HL-60 (cell line): Measurements from ENCODE around the gene PSTPIP1.

Source experiments
- DNase-seq, 2 experiments: peaks; one replicate each; pipeline ENCODE4 v3.0.0-alpha.2; 2010 to 2020; ENCODE audit warnings: low read depth in 1 of 2, low spot score in 1 of 2
- H3K27ac ChIP-seq: fragments of 250-450 bp; sonication (Bioruptor Pico); replicated peaks from 2 replicates; pipeline ENCODE4 v1.5.1; 2020; ENCODE audit warnings: mild to moderate bottlenecking, moderate library complexity
- H3K27me3 ChIP-seq: fragments of 250-450 bp; sonication (Bioruptor Pico); 2 replicates; pipeline ENCODE4 v1.5.1; 2021; ENCODE audit warnings: mild to moderate bottlenecking, moderate library complexity; ENCODE audit not compliant: insufficient read depth, poor library complexity, severe bottlenecking
- H3K4me3 ChIP-seq: replicated peaks from 2 replicates; pipeline ENCODE4 v1.5.1; 2011; ENCODE audit warnings: mild to moderate bottlenecking, control low read depth, low read length; ENCODE audit not compliant: insufficient read depth
- CTCF ChIP-seq: IDR thresholded peaks from one replicate; pipeline ENCODE4 v1.5.1; 2011; ENCODE audit warnings: low read length, control low read depth, inconsistent platforms; ENCODE audit not compliant: insufficient read depth
- GABPA ChIP-seq: IDR thresholded peaks from 2 replicates; pipeline ENCODE4 v1.6.1; 2012; ENCODE audit warnings: low read depth
- POLR2AphosphoS5 ChIP-seq: IDR thresholded peaks from 2 replicates; pipeline ENCODE4 v1.6.1; 2012; ENCODE audit warnings: low read depth
- REST ChIP-seq: IDR thresholded peaks from 2 replicates; pipeline ENCODE4 v1.6.1; 2012; ENCODE audit warnings: low read depth; ENCODE audit not compliant: insufficient replicate concordance
- SPI1 ChIP-seq: IDR thresholded peaks from 2 replicates; pipeline ENCODE4 v1.6.1; 2012; ENCODE audit warnings: low read depth, mild to moderate bottlenecking, borderline replicate concordance

PSTPIP1 gene

DNA sequence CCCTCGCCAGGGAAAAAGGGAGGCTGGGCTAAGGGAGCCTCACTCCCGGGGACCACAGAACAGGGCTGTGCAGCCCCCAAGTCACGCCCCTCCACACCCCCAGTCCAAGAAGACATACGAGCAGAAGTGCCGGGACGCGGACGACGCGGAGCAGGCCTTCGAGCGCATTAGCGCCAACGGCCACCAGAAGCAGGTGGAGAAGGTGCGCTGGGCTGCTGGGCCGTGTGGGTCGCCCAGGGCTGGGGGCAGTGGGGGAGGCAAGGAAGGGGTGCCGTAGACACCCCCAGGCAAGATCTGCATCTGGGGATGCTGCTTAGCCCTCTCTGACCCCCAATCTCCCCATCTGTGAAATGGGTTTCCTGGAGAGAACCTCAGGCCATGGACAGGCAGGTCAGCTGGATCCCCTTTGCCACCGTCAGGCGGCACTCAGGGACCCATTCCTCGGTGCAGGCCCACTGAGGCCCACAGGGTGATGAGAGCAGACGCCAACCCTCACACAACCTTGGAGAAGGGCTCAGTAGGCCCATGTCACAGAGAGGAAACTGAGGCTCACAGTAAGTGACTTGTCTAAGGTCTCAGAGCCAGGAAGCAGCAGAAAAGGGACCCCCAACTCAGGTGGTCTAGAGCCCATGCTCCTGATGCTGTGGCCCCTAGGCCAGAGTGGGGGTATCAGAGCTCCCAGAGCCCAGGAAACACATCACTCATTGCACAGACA lies 33.7 kb downstream of the PSTPIP1 start:
- TF ChIP-seq GABPA (no peak), CTCF (no peak), SPI1 (no peak), REST (no peak)
- H3K4me3 ChIP-seq: no peak overlapping the region
- DNase-seq: no peak
- H3K27me3 ChIP-seq: no peaks in the 10 kb centered on the region
- no peak overlapping the region for H3K27ac ChIP-seq

DNA sequence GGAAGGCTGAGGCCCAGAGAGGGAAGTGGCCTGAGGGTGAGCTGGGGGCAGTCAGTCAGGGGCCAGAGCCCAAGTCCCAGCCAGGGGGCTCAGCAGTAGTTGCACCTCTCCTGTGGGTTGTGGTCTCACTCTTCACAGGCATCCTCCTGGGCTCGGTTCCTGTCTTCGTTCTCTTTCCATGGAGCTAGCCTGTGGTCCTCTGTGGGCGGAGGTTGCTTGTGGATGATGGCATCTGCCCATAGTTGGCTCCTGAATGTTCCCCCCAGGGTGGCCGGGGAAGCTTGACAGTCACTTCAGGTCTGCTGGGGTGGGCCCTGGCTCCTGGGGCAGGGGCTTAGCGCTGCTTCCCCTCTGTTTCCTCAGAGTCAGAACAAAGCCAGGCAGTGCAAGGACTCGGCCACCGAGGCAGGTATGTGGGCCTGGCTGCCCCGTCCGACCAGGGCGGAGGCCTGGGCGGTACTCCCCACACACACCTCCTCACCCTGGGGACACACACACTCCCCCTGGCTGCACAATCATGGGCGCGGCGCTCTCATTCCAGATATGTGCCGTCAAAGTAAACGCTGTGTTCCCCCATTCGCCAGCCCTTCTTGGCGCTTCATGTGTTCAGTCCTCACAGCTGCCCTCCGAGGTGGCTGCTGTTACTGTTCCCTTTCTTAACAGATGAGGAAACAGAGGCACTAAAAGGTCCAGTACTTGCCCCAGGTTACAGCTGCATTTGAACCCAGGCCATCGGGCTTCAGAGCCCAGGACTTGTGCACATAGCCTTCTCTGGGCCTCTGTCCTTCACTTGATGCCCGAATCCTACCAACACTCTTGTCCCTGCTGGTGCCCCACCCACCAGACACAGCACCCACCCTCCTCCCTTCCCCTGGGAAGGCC lies 34.5 kb downstream of the PSTPIP1 start:
- no peak for DNase-seq
- TF ChIP-seq POLR2AphosphoS5 (no peak), GABPA (no peak)
- H3K4me3 ChIP-seq: no peak overlapping the region
- no peak overlapping the region for H3K27ac ChIP-seq
- H3K27me3 ChIP-seq: no peaks in the 10 kb centered on the region

GRCh38 chr15:77030048-77030927 lies 35.4 kb downstream of the PSTPIP1 start:
- DNase-seq: no peak
- no peak for TF ChIP-seq GABPA
- TF ChIP-seq CTCF: no peak
- no peak for TF ChIP-seq POLR2AphosphoS5
- no peak for TF ChIP-seq SPI1
- TF ChIP-seq REST: no peak
- Histone ChIP-seq H3K27ac (no peak overlapping the region), H3K27me3 (no peaks in the 10 kb centered on the region), H3K4me3 (no peak overlapping the region)

DNA sequence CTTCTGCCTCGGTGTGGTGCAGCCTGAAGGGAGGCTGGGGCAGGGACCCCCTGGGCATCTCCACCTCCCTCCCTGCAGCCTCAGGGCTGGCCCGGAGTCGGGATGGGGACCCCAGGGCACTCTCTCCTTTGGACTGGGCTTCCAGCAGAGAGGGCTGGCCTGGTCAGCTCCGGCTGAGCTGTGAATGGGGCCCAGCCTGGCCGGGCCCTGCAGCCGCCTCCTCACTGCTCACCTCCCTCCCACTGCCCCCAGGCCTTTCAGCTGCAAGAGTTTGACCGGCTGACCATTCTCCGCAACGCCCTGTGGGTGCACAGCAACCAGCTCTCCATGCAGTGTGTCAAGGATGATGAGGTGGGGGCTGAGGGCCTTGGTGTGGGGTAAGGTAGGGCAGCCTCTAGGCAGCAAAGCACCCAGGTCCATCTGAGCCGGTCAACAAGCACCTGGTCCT lies 36.0 kb downstream of the PSTPIP1 start:
- TF ChIP-seq GABPA (no peak), SPI1 (no peak), POLR2AphosphoS5 (no peak), CTCF (no peak), REST (no peak)
- no peak overlapping the region for H3K4me3 ChIP-seq
- H3K27me3 ChIP-seq: no peaks in the 10 kb centered on the region
- no peak overlapping the region for H3K27ac ChIP-seq
- DNase-seq: no peak
